B cell (primary cell): Measurements from ENCODE around the gene IRS1. TPM values are rescaled to one million over a fixed set of nuclear protein-coding genes. Genes with fewer than 3 reads are reported as not detected.

Experiments
- ATAC-seq: fragments of 200-7000 bp; cut with Tn5 transposase; one replicate; pipeline ENCODE4 v1.10.0; 2021; ENCODE audit warnings: low read depth, mild to moderate bottlenecking, moderate number of reproducible peaks, moderate library complexity
- CTCF ChIA-PET: fragments of 350-600 bp; sonication (Branson Sonifier 250); formaldehyde crosslinking; loops from one replicate; lab custom pipeline; 2021; ENCODE audit warnings: antibody characterized with exemption, inconsistent platforms; lab: Charles Lee
- POLR2A ChIA-PET: fragments of 350-600 bp; sonication (Branson Sonifier 250); formaldehyde crosslinking; loops from one replicate; lab custom pipeline; 2021; ENCODE audit warnings: antibody characterized with exemption; lab: Charles Lee
- DNase-seq: peaks from one replicate; pipeline ENCODE4 v3.0.0; 2013
- H2AFZ ChIP-seq: 2 replicates; pipeline ENCODE4 v1.6.1; 2012; ENCODE audit warnings: mild to moderate bottlenecking, low read depth, low read length; ENCODE audit not compliant: insufficient read depth, poor library complexity, severe bottlenecking
- H3K27ac ChIP-seq, 2 donors: 1 replicate in 1 of 2; 2 replicates in 1 of 2; pipeline ENCODE4 v1.5.1; 2012 to 2013; ENCODE audit warnings: low read length in 2 of 2, mild to moderate bottlenecking in 2 of 2, moderate library complexity in 1 of 2
- H3K27me3 ChIP-seq, 4 experiments: fragments of 200-600 bp in 1 of 4; sonication (generic) in 1 of 4; replicated peaks in 1 of 4; 1 replicate in 2 of 4; 2 replicates in 2 of 4; pipeline versions ENCODE4 v1.6.1 to v1.7.0; 2013 to 2016; ENCODE audit warnings: low read length in 3 of 4, mild to moderate bottlenecking in 2 of 4, mixed read lengths in 1 of 4, moderate library complexity in 1 of 4; ENCODE audit not compliant: insufficient read depth in 4 of 4, control insufficient read depth in 3 of 4; ENCODE audit errors: control extremely low read depth in 1 of 4
- H3K36me3 ChIP-seq, 2 experiments: replicated peaks in 1 of 2; 1 replicate in 1 of 2; 2 replicates in 1 of 2; pipeline versions ENCODE4 v1.6.1 to v1.7.1; 2013; ENCODE audit warnings: low read length in 1 of 2; ENCODE audit not compliant: insufficient read depth in 2 of 2, control insufficient read depth in 1 of 2; ENCODE audit errors: control extremely low read depth in 1 of 2, extremely low read depth in 1 of 2
- H3K4me1 ChIP-seq, 2 donors: fragments of 200-600 bp in 1 of 2; sonication (generic) in 1 of 2; 1 replicate in 1 of 2; 2 replicates in 1 of 2; pipeline versions ENCODE4 v1.5.1 to v1.6.1; 2013 to 2017; ENCODE audit warnings: low read length in 2 of 2; ENCODE audit not compliant: control insufficient read depth in 2 of 2, insufficient read depth in 2 of 2
- H3K4me2 ChIP-seq: replicated peaks from 2 replicates; pipeline ENCODE3; 2012; ENCODE audit warnings: mild to moderate bottlenecking, low read depth, low read length; ENCODE audit not compliant: poor library complexity, severe bottlenecking
- H3K4me3 ChIP-seq, 5 experiments: fragments of 200-600 bp in 1 of 5; sonication (generic) in 1 of 5; 1 replicate in 3 of 5; 2 replicates in 2 of 5; pipeline versions ENCODE4 v1.5.1 to v1.7.0; 2011 to 2016; ENCODE audit warnings: low read length in 4 of 5, mild to moderate bottlenecking in 4 of 5, low read depth in 2 of 5, control low read depth in 1 of 5, moderate library complexity in 1 of 5; ENCODE audit not compliant: insufficient read depth in 1 of 5; ENCODE audit errors: control extremely low read depth in 1 of 5, extremely low read depth in 1 of 5
- H3K79me2 ChIP-seq: fragments of 200-600 bp; sonication (generic); one replicate; pipeline ENCODE4 v1.6.0; 2016; ENCODE audit warnings: low read length; ENCODE audit not compliant: control insufficient read depth, insufficient read depth
- H3K9ac ChIP-seq: fragments of 200-600 bp; sonication (generic); 2 replicates; pipeline ENCODE4 v1.6.1; 2017; ENCODE audit warnings: mild to moderate bottlenecking, low read length, moderate library complexity
- H3K9me3 ChIP-seq, 3 donors: one replicate each; pipeline versions ENCODE4 v1.6.1 to v1.7.1; 2013; ENCODE audit warnings: low read length in 2 of 3; ENCODE audit not compliant: control insufficient read depth in 2 of 3, insufficient read depth in 1 of 3; ENCODE audit errors: control extremely low read depth in 1 of 3
- H4K20me1 ChIP-seq: 2 replicates; pipeline ENCODE4 v1.6.0; 2012; ENCODE audit warnings: mild to moderate bottlenecking, low read length; ENCODE audit not compliant: insufficient read depth, control insufficient read depth, poor library complexity, severe bottlenecking
- H3K27ac Mint-ChIP-seq: one replicate; pipeline ENCODE4 v1.8.0; 2021; ENCODE audit warnings: mixed read lengths
- H3K27me3 Mint-ChIP-seq: one replicate; pipeline ENCODE4 v1.8.0; 2021; ENCODE audit warnings: mixed read lengths
- H3K4me1 Mint-ChIP-seq: one replicate; pipeline ENCODE4 v1.8.0; 2021; ENCODE audit warnings: mixed read lengths
- H3K4me3 Mint-ChIP-seq: one replicate; pipeline ENCODE4 v1.8.0; 2021; ENCODE audit warnings: mixed read lengths
- H3K9me3 Mint-ChIP-seq: one replicate; pipeline ENCODE4 v1.8.0; 2022; ENCODE audit warnings: mixed read lengths; ENCODE audit not compliant: insufficient read depth
- CTCF ChIP-seq: fragments of 200-600 bp; IDR thresholded peaks from one replicate; pipeline ENCODE4 v1.8.0; 2022; ENCODE audit warnings: antibody characterized with exemption, mild to moderate bottlenecking
- EZH2 ChIP-seq: IDR thresholded peaks from 2 replicates; pipeline ENCODE4 v1.6.1; 2012; ENCODE audit warnings: borderline replicate concordance, low read depth, mild to moderate bottlenecking, moderate library complexity, low read length; ENCODE audit not compliant: insufficient read depth, poor library complexity, severe bottlenecking
- WGBS: methylation state at CpG from one replicate; pipeline ENCODE4 v1.1.5; 2013; ENCODE audit warnings: missing lambda C conversion rate; ENCODE audit not compliant: insufficient coverage; 5-methylcytosine and 5-hydroxymethylcytosine counted together
- intact Hi-C: fragments of 100-400 bp; cut with micrococcal nuclease; formaldehyde crosslinking; loops from one replicate; pipeline ENCODE4 v1.10.0; 2022
- polyA plus RNA-seq: library from polyadenylated mRNA; depleted of rRNA; stranded (reverse); fragments of >200 nt; gene quantifications from 2 replicates; pipeline ENCODE4 v1.2.3, GENCODE V29; 2012
- total RNA-seq, 2 donors: library from RNA; stranded (reverse); fragments of 120-200 nt in 1 of 2; gene quantifications; 1 replicate in 1 of 2; 2 replicates in 1 of 2; pipeline versions ENCODE4 v1.2.3 to v1.2.4, GENCODE V29; 2013 to 2022

Gene IRS1
- total and polyA plus RNA-seq, 2 donors (not counting 1 experiment from before 2014, with no cell fraction given), result 3.8 to 11.9 TPM

- TF ChIP-seq CTCF (no peak), EZH2 (no peak)
- Histone ChIP-seq H3K9me3 (peaks cover 0 to 10% (median 0%) of the 10 kb centered on the region in 3 donors), H3K27ac (peak overlapping the region; percentile 78 to 92), H3K9ac (peak overlapping the region; percentile 85), H2AFZ (peak overlapping the region; percentile 85), H3K79me2 (peaks cover 4% of the 10 kb centered on the region), H3K4me1 (peaks cover 12 to 18% of the 10 kb centered on the region in 2 donors), H3K4me2 (peak overlapping the region; percentile 94), H4K20me1 (peaks cover 3% of the 10 kb centered on the region), H3K27me3 (no peaks in the 10 kb centered on the region), H3K4me3 (peak overlapping the region; percentile 51 to 85 (median 75)), H3K36me3 (no peaks in the 10 kb centered on the region)
- CTCF ChIA-PET, result interaction anchor here (4.8 kb wide), 1 partner anchor 10 kb away, joined by 25 read pairs; no protein-coding TSS in a partner anchor
- ATAC-seq, result no peak
- POLR2A ChIA-PET, result interaction anchor here (0.6 kb wide), 1 partner anchor 1831 kb away, joined by 4 read pairs; no protein-coding TSS in a partner anchor
- peak; percentile 29 for DNase-seq
- H3K4me3 Mint-ChIP-seq, result peak overlapping the region; percentile 80
- H3K27ac Mint-ChIP-seq, result peak overlapping the region; percentile 90
- peaks cover 42% of the 10 kb centered on the region for H3K4me1 Mint-ChIP-seq
- no peaks in the 10 kb centered on the region for H3K27me3 Mint-ChIP-seq
- H3K9me3 Mint-ChIP-seq, result no peaks in the 10 kb centered on the region
- WGBS, result 57% methylated on average over 4 of the region's 7 CpGs
- intact Hi-C loops, result loop anchor here (5.0 to 10.0 kb wide), 4 partner anchors 468 to 1858 kb away; partner anchors contain the start of genes DOCK10 and MFF
Measured at GRCh38 chr2:226792155-226792881, 7.3 kb downstream of the IRS1 start.
